ENCODE results near the gene KIAA1191. TPM values are rescaled to one million over a fixed set of nuclear protein-coding genes. Genes with fewer than 3 reads are reported as not detected.

KIAA1191 gene
- total and polyA plus RNA-seq, 2 of the 4 experiments (the other 2 are of a cell fraction), result 114 to 124 TPM

GRCh38 chr5:176410486-176411180, 49.1 kb upstream of the KIAA1191 start:
- Histone ChIP-seq H3K14ac (replicated peaks; ENCODE audit: low read depth, low read length) (peak overlapping the region; percentile 36; the same call in 1 of the 2 replicates), H2AK9ac (replicated peaks; ENCODE audit: low read depth, low read length, poor library complexity) (no peak overlapping the region), H3K9ac (ENCODE audit: low read depth, low read length) (no peak overlapping the region), H2AK5ac (ENCODE audit: low read depth, low read length) (no peak overlapping the region), H2BK120ac (ENCODE audit: low read depth, low read length) (no peak overlapping the region), H4K8ac (ENCODE audit: low read depth in 2 of 2, low read length in 2 of 2) (no peak overlapping the region), H3K27me3 (ENCODE audit: control insufficient read depth, insufficient read depth, low read length) (no peaks in the 10 kb centered on the region), H3K9me1 (ENCODE audit: insufficient read depth, low read length) (peaks cover 16% of the 10 kb centered on the region), H2BK5ac (ENCODE audit: low read depth, low read length, poor library complexity, severe bottlenecking) (no peak overlapping the region), H3K79me1 (ENCODE audit: low read depth in 1 of 2, low read length in 2 of 2) (peaks cover 27 to 54% of the 10 kb centered on the region in 2 experiments), H3K4me1 (ENCODE audit: control insufficient read depth, insufficient read depth, low read length) (peaks cover 6% of the 10 kb centered on the region), H3K36me3 (ENCODE audit: control insufficient read depth, insufficient read depth, low read length) (peaks cover 25% of the 10 kb centered on the region), H3K56ac (ENCODE audit: extremely low read depth, insufficient read depth, low read length) (no peak overlapping the region), H3K4me3 (ENCODE audit: insufficient read depth, low read depth, low read length) (no peak overlapping the region), H3K27ac (ENCODE audit: insufficient read depth, low read length) (no peak overlapping the region), H2BK20ac (ENCODE audit: low read depth, low read length) (no peak overlapping the region), H2BK15ac (ENCODE audit: low read depth, low read length) (no peak overlapping the region), H4K5ac (ENCODE audit: low read depth, low read length) (no peak overlapping the region), H3K4me2 (ENCODE audit: low read depth, low read length) (no peak overlapping the region), H3K18ac (ENCODE audit: low read depth, low read length) (no peak overlapping the region), H3K23ac (ENCODE audit: low read depth, low read length) (no peak overlapping the region), H2AFZ (replicated peaks; ENCODE audit: low read length, poor library complexity) (peak overlapping the region; percentile 52), H3K4ac (ENCODE audit: low read depth, low read length) (no peak overlapping the region), H3K9me3 (ENCODE audit: control insufficient read depth, insufficient read depth, low read length) (no peaks in the 10 kb centered on the region), H4K91ac (ENCODE audit: insufficient read depth, low read depth, low read length) (no peak overlapping the region), H4K20me1 (ENCODE audit: insufficient read depth, low read length) (peaks cover 45% of the 10 kb centered on the region)
- BruUV-seq (replicated peaks), result no TSS peak
- ChIA-PET POLR2A (ENCODE audit: unreplicated experiment) (no interaction called here), CTCF (no interaction called here)
- ATAC-seq (ENCODE audit: low read depth) (no peak), DNase-seq (no peak)
- WGBS, 2 experiments (ENCODE audit: extremely low coverage in 2 of 2, insufficient read length in 1 of 2), result 100% methylated on average over 3 of the region's 5 CpGs; no CpG with 5 or more reads in 1 of the 2 experiments
- in situ Hi-C loops (cut with MboI; ENCODE audit: low sequenced_read_pairs) (no loop called here), intact Hi-C loops (cut with micrococcal nuclease) (loop anchor here (10.0 kb wide), 1 partner anchor 234 kb away; the partner anchor contains the start of gene TSPAN17), dilution Hi-C loops (cut with HindIII; ENCODE audit: low sequenced_read_pairs, unreplicated experiment) (no loop called here)
- TF ChIP-seq MAFK (IDR thresholded peaks at IDR 0.05; ENCODE audit: low read depth, low read length), result no peak
- no peak for TF ChIP-seq FOS (IDR thresholded peaks at IDR 0.05; ENCODE audit: low read depth, low read length)
- TF ChIP-seq SMC3 (IDR thresholded peaks at IDR 0.05; ENCODE audit: low read depth, low read length), result no peak
- TF ChIP-seq NFE2L2 (IDR thresholded peaks at IDR 0.05; ENCODE audit: low read depth, low read length), result no peak
- TF ChIP-seq RAD21 (IDR thresholded peaks at IDR 0.05; ENCODE audit: low read length), result no peak
- TF ChIP-seq MXI1 (IDR thresholded peaks at IDR 0.05; ENCODE audit: borderline replicate concordance, low read depth, low read length), result no peak
- TF ChIP-seq POLR2A (IDR thresholded peaks at IDR 0.05; ENCODE audit: low read depth, low read length), result no peak
- no peak for TF ChIP-seq RFX5 (IDR thresholded peaks at IDR 0.05; ENCODE audit: low read depth, low read length)
- no peak for TF ChIP-seq RCOR1 (IDR thresholded peaks at IDR 0.05; ENCODE audit: insufficient replicate concordance, low read length)
- no peak for TF ChIP-seq CHD1 (IDR thresholded peaks at IDR 0.05; ENCODE audit: low read depth, low read length)
- TF ChIP-seq BHLHE40 (IDR thresholded peaks at IDR 0.05; ENCODE audit: low read depth, low read length), result no peak
- TF ChIP-seq CEBPB (IDR thresholded peaks at IDR 0.05; ENCODE audit: low read depth, low read length), result no peak
- no peak for TF ChIP-seq ELK1 (IDR thresholded peaks at IDR 0.05; ENCODE audit: borderline replicate concordance, low read depth, low read length)
- TF ChIP-seq, protein P1, sequence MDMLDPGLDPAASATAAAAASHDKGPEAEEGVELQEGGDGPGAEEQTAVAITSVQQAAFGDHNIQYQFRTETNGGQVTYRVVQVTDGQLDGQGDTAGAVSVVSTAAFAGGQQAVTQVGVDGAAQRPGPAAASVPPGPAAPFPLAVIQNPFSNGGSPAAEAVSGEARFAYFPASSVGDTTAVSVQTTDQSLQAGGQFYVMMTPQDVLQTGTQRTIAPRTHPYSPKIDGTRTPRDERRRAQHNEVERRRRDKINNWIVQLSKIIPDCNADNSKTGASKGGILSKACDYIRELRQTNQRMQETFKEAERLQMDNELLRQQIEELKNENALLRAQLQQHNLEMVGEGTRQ (IDR thresholded peaks at IDR 0.05; ENCODE audit: low read depth, low read length), result no peak
- TF ChIP-seq MAZ (IDR thresholded peaks at IDR 0.05; ENCODE audit: borderline replicate concordance, low read depth, low read length), result no peak
- no peak for TF ChIP-seq CTCF (conservative IDR thresholded peaks at IDR 0.05; ENCODE audit: low read depth, low read length)

All from IMR-90 (cell line).